Brain microvascular endothelial cell (primary cell): ENCODE measurements around the gene CKAP4.

Experiments used
- DNase-seq: peaks from one replicate; pipeline ENCODE4 v3.0.0-alpha.2; 2020
- H3K27ac ChIP-seq: fragments of 250-450 bp; sonication (Bioruptor Pico); 2 replicates; pipeline ENCODE4 v1.5.1; 2020; ENCODE audit warnings: mild to moderate bottlenecking, moderate library complexity
- H3K27me3 ChIP-seq: fragments of 250-450 bp; sonication (Bioruptor Pico); replicated peaks from 2 replicates; pipeline ENCODE4 v1.5.1; 2020; ENCODE audit warnings: mild to moderate bottlenecking
- H3K36me3 ChIP-seq: fragments of 250-450 bp; sonication (Bioruptor Pico); replicated peaks from 2 replicates; pipeline ENCODE4 v1.5.1; 2020; ENCODE audit warnings: mild to moderate bottlenecking
- H3K4me3 ChIP-seq: 2 replicates; pipeline ENCODE4 v1.5.1; 2011; ENCODE audit warnings: low read depth, mild to moderate bottlenecking, control low read depth, low read length, moderate library complexity
- in situ Hi-C: cut with HindIII; loops from 2 replicates; pipeline ENCODE4 v1.10.0; 2017; ENCODE audit warnings: low sequenced_read_pairs, low pct_ligation_motif_present
- TF ChIP-seq, protein P1 (sequence below): IDR thresholded peaks from 2 replicates; pipeline ENCODE4 v1.5.1; 2011; ENCODE audit warnings: low read depth, mild to moderate bottlenecking, moderate library complexity, low read length, control low read depth, inconsistent platforms; ENCODE audit errors: missing control alignments

Gene CKAP4

DNA sequence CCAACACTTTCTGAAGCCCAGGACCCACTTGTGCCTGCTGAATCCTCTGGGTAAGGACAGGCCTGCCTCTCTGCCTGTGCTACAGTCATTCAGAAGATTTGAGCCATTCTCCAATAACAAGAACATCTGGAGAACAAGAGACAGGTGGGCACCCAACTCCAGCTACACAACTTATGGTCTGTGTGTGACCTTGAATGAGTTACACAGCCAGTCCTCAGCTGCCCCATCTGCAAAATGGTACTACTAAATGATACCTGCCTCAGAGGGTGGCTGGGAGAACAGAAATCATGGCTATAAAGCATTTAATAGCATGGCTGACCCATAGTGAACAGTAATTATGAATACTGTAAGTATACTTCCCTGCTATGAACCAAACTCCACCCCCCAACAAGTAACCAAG lies 4.2 kb downstream of the CKAP4 start:
- in situ Hi-C loops = no loop called here
- TF ChIP-seq, protein P1, sequence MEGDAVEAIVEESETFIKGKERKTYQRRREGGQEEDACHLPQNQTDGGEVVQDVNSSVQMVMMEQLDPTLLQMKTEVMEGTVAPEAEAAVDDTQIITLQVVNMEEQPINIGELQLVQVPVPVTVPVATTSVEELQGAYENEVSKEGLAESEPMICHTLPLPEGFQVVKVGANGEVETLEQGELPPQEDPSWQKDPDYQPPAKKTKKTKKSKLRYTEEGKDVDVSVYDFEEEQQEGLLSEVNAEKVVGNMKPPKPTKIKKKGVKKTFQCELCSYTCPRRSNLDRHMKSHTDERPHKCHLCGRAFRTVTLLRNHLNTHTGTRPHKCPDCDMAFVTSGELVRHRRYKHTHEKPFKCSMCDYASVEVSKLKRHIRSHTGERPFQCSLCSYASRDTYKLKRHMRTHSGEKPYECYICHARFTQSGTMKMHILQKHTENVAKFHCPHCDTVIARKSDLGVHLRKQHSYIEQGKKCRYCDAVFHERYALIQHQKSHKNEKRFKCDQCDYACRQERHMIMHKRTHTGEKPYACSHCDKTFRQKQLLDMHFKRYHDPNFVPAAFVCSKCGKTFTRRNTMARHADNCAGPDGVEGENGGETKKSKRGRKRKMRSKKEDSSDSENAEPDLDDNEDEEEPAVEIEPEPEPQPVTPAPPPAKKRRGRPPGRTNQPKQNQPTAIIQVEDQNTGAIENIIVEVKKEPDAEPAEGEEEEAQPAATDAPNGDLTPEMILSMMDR = no peak
- no peak for DNase-seq
- Histone ChIP-seq H3K27ac (no peak overlapping the region), H3K4me3 (no peak overlapping the region), H3K36me3 (peaks cover 42% of the 10 kb centered on the region), H3K27me3 (no peaks in the 10 kb centered on the region)

DNA sequence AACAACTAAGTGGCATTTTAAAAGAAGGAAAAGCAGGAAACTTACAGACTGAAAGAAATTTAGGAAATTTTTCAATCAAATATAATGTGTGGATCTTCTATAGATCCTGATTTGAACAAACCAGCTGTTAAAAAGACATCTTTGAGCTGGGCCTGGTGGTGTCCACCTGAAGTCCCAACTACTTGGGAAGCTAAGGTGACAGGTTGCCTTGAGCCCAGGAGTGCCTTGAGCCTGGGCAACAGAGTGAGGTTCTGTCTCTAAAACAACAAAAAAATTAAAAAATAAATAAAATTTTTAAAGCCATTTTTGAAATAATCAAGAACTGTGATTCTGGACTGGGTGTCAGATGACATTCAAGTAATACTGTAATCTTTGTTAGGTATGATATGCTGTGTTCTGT lies 7.0 kb downstream of the CKAP4 start:
- Histone ChIP-seq H3K27ac (no peak overlapping the region), H3K36me3 (peaks cover 51% of the 10 kb centered on the region)

DNA sequence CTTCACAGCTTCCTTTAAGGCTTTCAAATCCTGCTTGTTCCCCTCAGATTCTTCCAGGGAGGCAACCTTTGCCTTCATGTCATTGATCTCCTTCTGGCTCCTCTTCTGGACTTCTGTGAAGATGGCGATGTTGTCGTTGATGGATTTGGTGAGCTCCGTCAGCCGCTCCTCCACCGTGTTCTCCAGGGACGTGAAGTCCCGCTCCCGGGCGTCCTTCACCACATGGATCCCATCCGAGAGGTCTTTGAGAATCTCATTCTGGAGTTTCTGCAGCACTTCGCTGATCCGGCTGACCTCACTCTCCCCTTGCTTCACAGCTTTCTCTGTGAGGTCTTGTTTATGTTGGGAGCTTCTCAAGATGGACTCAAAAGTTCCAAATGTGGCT lies 7.9 kb downstream of the CKAP4 start:
- Histone ChIP-seq H3K36me3 (peaks cover 49% of the 10 kb centered on the region), H3K27me3 (no peaks in the 10 kb centered on the region), H3K4me3 (no peak overlapping the region), H3K27ac (no peak overlapping the region)
- no peak for DNase-seq
- TF ChIP-seq, protein P1 = no peak
- in situ Hi-C loops = no loop called here

More for the DNA sequence above, 7.0 kb downstream of the CKAP4 start:
- no peak overlapping the region for H3K4me3 ChIP-seq
- DNase-seq = no peak
- no peaks in the 10 kb centered on the region for H3K27me3 ChIP-seq
- TF ChIP-seq, protein P1 = no peak
- in situ Hi-C loops = no loop called here

DNA sequence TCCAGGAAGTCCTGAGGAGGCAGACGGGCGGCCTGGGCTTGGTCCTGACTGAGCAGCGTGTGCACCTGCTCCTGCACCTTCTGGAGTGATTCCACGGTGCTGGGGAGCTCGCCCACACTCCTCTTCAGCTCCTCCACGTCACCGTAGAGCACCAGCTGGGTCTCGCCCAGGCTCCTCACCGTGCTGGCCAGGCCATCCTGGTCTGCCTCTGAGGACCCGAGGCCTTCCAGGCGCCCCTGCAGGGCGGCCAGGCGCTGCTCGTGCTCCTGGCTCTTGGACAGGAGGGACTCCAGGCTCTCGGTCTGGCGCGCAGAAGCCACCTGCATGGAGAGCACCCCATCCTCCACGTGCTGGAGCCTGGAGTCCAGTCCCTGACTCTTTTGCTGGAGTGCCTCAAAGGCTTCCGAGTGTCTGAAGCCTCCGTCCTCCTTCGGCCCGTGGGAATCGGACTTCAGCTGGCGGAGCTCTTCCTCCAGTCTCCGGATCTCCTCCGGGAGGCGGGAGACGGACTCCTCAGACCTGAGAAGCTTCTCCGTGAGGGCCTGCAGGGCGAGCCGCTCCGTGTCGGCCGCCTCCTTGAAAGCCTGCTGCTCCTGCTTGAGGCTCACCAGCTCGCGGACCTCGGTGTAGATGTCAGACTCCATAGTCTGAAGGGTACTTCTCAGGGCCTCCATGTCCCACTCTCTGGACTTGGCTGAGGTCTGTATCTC lies 8.4 kb downstream of the CKAP4 start:
- DNase-seq = no peak
- H3K4me3 ChIP-seq = no peak overlapping the region
- peaks cover 47% of the 10 kb centered on the region for H3K36me3 ChIP-seq
- H3K27me3 ChIP-seq = no peaks in the 10 kb centered on the region
- TF ChIP-seq, protein P1 = no peak
- H3K27ac ChIP-seq = no peak overlapping the region
- in situ Hi-C loops = no loop called here

DNA sequence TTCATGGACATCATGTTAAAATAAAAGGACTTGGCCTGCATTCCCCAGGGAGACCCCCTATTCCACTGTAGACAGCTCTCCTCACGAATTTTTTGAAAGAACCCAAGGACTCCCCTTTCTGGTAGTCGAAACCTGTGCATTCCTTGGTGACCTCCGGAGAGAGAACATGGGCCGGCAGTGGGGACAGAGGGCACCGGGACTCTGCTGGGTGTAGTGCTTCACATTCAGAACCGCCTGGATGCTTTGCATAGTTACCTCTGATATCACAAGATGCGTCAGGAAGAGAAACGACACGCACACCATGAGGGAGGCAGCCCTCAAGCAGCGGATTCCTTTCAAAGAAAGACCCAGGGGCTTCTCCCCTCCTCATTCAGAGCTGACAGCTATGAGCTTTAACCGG lies 9.7 kb downstream of the CKAP4 start:
- TF ChIP-seq, protein P1 = no peak
- Histone ChIP-seq H3K27me3 (no peaks in the 10 kb centered on the region), H3K4me3 (no peak overlapping the region), H3K27ac (no peak overlapping the region), H3K36me3 (peaks cover 41% of the 10 kb centered on the region)
- in situ Hi-C loops = no loop called here
- no peak for DNase-seq

DNA sequence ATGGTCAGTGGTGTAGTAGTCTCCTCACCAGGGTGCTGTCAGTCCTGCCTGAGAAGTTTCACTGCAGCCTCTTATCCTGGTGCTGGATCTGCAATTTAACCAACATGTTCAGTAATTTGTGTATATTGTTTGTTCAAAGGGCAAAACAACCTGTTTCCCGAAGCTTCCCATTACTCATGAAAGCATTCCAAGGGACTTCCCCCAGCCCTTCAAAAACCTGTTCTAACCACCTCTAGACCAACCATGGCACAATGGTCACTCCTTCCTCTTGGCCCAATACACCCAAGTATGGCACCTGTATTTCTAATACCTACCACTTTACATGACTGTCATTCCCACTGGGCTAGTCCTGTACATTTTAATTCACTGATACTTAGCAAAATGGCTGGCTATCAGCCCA lies 12.1 kb downstream of the CKAP4 start:
- Histone ChIP-seq H3K4me3 (no peak overlapping the region), H3K27me3 (no peaks in the 10 kb centered on the region), H3K36me3 (peaks cover 28% of the 10 kb centered on the region), H3K27ac (no peak overlapping the region)
- DNase-seq = no peak
- TF ChIP-seq, protein P1 = no peak
- in situ Hi-C loops = no loop called here
